ENCODE data around the gene COL1A2. TPM values are rescaled to one million over a fixed set of nuclear protein-coding genes. Genes with fewer than 3 reads are reported as not detected.

The COL1A2 gene
- total RNA-seq, 1 donor from 2014 or later, result 46.9 TPM

GRCh38 chr7:94396596-94396995 is 1.9 kb downstream of the COL1A2 start:
- Histone ChIP-seq H3K4me3 (ENCODE audit: low read depth, low read length) (no peak overlapping the region), H3K27me3 (ENCODE audit: control insufficient read depth, insufficient read depth, low read length) (no peaks in the 10 kb centered on the region), H3K36me3 (ENCODE audit: control insufficient read depth, insufficient read depth, low read length) (no peaks in the 10 kb centered on the region)
- no peak for DNase-seq (ENCODE audit: low read depth)
- FAIRE-seq, result no peak
- no peak for TF ChIP-seq CTCF (IDR thresholded peaks at IDR 0.05; ENCODE audit: insufficient read depth, low read length, severe bottlenecking)

GRCh38 chr7:94397722-94398121 is 3.0 kb downstream of the COL1A2 start:
- TF ChIP-seq CTCF (IDR thresholded peaks at IDR 0.05; ENCODE audit: insufficient read depth, low read length, severe bottlenecking), result no peak
- Histone ChIP-seq H3K27me3 (ENCODE audit: control insufficient read depth, insufficient read depth, low read length) (no peaks in the 10 kb centered on the region), H3K4me3 (ENCODE audit: low read depth, low read length) (no peak overlapping the region), H3K36me3 (ENCODE audit: control insufficient read depth, insufficient read depth, low read length) (no peaks in the 10 kb centered on the region)
- FAIRE-seq (no peak), DNase-seq (ENCODE audit: low read depth) (no peak)

- Histone ChIP-seq H3K4me3 (ENCODE audit: low read depth, low read length) (no peak overlapping the region), H3K36me3 (ENCODE audit: control insufficient read depth, insufficient read depth, low read length) (no peaks in the 10 kb centered on the region)
- FAIRE-seq, result no peak
These were observed 4.1 kb downstream of the COL1A2 start for GRCh38 chr7:94398841-94399240.

GRCh38 chr7:94400022-94400421 is 5.3 kb downstream of the COL1A2 start:
- DNase-seq (ENCODE audit: low read depth) (no peak), FAIRE-seq (no peak)
- TF ChIP-seq CTCF (IDR thresholded peaks at IDR 0.05; ENCODE audit: insufficient read depth, low read length, severe bottlenecking), result no peak
- Histone ChIP-seq H3K4me3 (ENCODE audit: low read depth, low read length) (no peak overlapping the region), H3K36me3 (ENCODE audit: control insufficient read depth, insufficient read depth, low read length) (no peaks in the 10 kb centered on the region), H3K27me3 (ENCODE audit: control insufficient read depth, insufficient read depth, low read length) (no peaks in the 10 kb centered on the region)

More at GRCh38 chr7:94398841-94399240, 4.1 kb downstream of the COL1A2 start:
- DNase-seq (ENCODE audit: low read depth), result no peak
- TF ChIP-seq CTCF (IDR thresholded peaks at IDR 0.05; ENCODE audit: insufficient read depth, low read length, severe bottlenecking), result no peak
- no peaks in the 10 kb centered on the region for H3K27me3 ChIP-seq (ENCODE audit: control insufficient read depth, insufficient read depth, low read length)

GRCh38 chr7:94400643-94401427 is 6.1 kb downstream of the COL1A2 start:
- no peak for FAIRE-seq
- DNase-seq (ENCODE audit: low read depth), result peak; percentile 80
- H3K4me3 ChIP-seq (ENCODE audit: low read depth, low read length), result no peak overlapping the region
- no peaks in the 10 kb centered on the region for H3K36me3 ChIP-seq (ENCODE audit: control insufficient read depth, insufficient read depth, low read length)
- TF ChIP-seq CTCF (IDR thresholded peaks at IDR 0.05; ENCODE audit: insufficient read depth, low read length, severe bottlenecking), result no peak
- H3K27me3 ChIP-seq (ENCODE audit: control insufficient read depth, insufficient read depth, low read length), result no peaks in the 10 kb centered on the region

- no peaks in the 10 kb centered on the region for H3K36me3 ChIP-seq (ENCODE audit: control insufficient read depth, insufficient read depth, low read length)
- no peak for FAIRE-seq
- TF ChIP-seq CTCF (IDR thresholded peaks at IDR 0.05; ENCODE audit: insufficient read depth, low read length, severe bottlenecking), result no peak
- no peak for DNase-seq (ENCODE audit: low read depth)
- H3K27me3 ChIP-seq (ENCODE audit: control insufficient read depth, insufficient read depth, low read length), result no peaks in the 10 kb centered on the region
- no peak overlapping the region for H3K4me3 ChIP-seq (ENCODE audit: low read depth, low read length)
These were observed 6.7 kb downstream of the COL1A2 start for GRCh38 chr7:94401428-94401814.
